GM11168 (cell line): ENCODE results near the gene TCEANC.

Experiments
- in situ Hi-C: fragments of 300-500 bp; cut with MboI; formaldehyde crosslinking; loops from one replicate; pipeline ENCODE4 v1.12.0; 2022; ENCODE audit warnings: low sequenced_read_pairs; ENCODE audit not compliant: unreplicated experiment

Gene TCEANC

DNA sequence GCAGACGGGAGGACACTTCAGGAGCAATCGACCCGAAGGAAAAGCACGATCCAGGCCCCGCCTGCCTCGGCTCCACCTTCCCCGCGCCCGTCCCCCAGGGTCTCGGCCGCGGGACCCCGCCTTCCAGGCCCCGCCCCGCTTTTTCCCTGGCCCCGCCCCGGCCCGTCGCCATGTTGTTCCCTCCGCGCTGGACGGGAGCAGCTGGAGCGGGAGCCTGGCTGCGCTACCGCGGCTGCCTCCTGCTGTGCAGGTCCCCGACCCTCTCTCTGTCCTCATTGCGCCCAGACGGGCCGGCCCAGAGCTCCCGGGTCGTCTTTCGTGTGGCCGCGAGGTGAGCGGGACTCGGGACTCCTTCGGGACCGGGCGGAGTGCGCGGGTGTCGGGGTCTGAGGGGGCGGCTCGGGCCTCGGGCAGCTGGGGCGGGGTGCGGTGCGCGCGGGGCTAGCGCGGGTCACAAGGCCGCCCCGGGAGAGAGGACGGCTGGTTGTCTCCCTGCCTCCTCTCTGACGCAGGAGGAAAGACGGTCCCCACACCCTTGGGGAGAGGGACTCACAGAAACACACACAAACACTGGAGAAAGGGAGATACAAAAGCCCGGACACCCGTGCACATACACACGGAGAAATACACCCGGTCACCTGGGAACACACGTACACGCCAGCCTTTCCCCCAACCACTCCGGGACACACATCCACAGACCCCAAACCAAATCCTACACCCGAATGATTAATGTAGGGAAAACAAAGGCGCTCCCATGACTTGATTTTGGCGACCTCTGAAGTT, 36.2 kb downstream of the TCEANC start, which contains the start of gene RAB9A:
Gene RAB9A, plus strand, starts transcription at position 171 of the 783 bp plus-strand sequence. CDS start 19,619 bp downstream, outside the sequence.
- in situ Hi-C loops: no loop called here

DNA sequence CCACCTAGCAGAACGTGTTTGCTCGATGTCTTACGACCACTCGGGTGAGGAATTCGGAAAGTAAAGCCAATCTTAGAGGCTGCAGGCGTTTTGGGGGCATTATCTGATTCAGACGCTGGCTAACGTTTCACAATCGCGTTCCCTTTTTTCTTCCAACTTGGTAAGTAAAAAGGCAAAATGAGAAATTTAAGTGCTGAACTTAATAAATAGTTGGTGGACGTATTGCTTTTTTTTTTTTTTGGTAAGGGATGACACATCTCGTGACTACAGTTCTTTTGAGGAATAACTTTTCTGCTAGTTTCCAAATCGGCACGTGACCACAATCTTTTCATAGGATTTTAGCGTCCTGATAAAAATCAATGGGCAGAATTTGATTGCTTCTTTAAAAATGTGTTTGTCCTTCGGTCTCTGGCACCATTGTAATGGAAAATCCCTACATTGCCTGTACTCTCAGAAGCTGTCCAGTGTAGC, 36.8 kb downstream of the TCEANC start:
- in situ Hi-C loops: no loop called here

DNA sequence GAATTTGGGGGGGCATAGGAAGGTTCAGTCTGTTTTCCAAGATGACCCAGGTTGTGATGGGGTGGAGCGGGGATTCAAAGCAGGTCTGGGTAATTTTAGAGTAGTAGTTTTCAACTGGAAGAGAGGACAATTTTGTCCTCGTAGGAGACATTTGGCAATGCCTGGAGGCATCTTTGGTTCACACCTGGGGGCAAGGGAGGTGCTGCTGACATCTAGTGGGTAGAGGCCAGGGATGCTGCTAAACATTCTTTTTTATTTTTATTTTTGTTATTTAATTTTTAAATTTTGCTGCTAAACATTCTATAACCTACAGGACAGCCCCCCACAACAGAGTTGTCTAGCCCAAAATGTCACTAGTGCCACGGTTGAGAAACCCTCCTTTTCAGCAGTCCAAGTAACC, 37.9 kb downstream of the TCEANC start:
- in situ Hi-C loops: no loop called here

DNA sequence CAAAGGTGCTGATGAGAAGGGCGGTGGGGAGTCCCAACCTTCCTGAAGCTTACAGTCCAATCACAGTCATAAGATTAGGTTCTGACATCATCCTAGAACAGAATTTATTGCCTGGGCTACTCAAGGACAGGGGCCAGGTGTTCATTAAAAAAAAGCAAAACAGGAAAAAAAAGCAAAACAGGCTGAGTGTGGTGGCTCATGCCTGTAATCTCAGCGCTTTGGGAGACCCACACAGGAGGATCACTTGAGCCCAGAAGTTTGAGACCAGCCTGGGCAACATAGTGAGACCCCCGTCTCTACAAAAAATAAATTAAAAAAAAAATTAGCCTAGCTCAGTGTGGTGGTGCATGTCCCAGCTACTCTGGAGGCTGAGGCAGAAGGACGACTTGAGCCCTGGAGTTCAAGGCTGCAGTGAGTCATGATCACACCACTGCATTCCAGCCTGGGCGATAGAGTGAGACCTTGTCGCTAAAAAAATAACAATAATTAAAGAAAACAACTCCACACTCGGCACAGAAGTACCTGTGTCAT, 39.0 kb downstream of the TCEANC start:
- in situ Hi-C loops: no loop called here

DNA sequence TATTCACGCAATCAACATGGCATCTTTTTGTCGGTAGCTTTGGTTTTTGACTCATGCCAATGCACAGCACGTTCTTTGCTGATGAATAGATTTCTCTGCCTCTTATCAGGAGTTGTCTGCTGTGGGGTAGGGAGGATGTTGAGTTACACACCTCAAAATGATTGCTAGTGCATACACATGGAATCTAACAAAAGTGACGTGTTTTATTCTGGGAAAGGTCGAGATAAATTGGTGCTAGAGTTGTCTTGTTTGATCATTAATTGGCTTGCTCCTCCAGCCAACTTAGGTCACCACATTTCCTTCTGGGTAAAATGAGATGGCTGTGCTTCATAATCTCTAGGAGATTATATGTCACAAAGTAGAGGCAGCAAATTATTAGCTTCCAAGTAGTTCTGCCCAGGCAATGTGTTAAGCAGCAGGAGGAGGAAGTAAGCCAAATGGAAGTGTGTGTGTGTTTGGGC, 39.9 kb downstream of the TCEANC start:
- in situ Hi-C loops: no loop called here

DNA sequence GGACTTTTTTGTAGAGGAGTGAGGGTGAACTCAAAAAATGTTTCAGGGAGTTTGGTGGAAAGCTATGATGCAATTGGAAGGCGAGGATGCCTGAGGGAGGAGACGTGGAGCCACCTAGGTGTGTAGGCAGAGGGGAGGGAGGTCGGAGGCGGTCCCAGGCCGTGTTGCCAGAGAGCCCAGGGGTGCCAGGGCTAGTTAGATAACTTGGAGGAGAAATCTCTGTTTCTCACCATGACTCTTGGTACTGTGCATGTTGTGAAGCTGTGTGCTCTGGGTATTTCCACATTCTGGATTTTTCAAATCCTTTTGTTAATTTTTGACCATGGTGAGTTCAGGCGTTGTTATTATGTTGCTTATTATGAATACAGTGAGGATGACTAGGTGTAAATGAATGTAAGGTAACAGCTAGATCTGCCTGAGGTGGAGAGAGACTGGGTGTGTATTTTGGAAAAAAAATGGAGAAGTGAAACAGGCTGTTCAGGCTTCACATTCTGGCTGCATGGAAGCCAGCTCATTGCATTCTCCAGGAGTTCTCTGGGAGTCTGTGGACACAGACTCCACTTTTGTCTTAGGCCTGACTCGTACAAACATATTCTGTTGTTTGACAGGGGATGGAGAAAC, 40.5 kb downstream of the TCEANC start:
- in situ Hi-C loops: no loop called here

DNA sequence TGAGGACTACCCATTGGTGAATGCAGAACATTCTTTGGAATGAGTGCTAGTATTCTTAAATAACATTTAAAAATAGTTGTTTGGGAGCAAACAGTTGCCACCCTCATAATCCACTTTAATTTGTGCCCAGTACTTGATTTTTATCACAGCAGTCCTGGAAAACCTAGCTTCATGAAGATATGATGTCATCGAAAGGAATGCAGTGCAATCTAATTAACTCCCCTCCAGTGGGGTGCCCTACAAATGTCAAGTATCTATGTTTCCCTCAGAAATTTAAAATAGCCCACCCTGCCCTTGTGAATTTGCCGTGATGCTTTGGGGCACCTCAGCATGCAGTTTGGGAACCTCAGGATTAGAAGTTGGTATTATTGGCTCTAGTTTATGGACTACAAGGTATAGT, 41.4 kb downstream of the TCEANC start:
- in situ Hi-C loops: no loop called here

- in situ Hi-C loops: no loop called here
Observed at GRCh38 chrX:13694983-13695382, 42.0 kb downstream of the TCEANC start.

DNA sequence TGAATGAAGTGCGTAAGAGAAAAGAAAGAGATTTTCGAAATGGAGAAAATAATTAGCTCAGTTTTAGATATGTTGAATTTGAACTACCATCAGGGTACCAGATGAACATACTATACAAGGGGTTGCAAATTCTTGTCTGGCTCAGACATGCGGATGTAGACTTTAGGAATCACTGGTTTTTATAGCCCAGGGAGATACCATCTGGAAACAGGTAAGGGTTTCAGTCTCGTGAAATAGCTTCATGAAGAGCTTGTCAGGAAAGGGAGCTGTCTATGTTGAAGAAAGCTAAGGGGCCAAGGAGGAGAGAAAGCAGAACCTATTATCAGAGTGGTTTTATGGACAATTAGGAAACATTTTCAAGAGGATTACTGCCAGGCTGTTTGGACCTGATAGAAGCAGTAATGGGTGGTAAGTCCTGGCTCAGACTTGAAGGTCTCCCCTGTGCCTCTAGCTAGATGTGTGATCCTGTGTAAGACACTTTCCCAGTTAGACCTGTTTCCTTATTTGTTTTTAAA, 42.7 kb downstream of the TCEANC start:
- in situ Hi-C loops: no loop called here

- in situ Hi-C loops: no loop called here
Observed at GRCh38 chrX:13697455-13697854, 44.5 kb downstream of the TCEANC start.

DNA sequence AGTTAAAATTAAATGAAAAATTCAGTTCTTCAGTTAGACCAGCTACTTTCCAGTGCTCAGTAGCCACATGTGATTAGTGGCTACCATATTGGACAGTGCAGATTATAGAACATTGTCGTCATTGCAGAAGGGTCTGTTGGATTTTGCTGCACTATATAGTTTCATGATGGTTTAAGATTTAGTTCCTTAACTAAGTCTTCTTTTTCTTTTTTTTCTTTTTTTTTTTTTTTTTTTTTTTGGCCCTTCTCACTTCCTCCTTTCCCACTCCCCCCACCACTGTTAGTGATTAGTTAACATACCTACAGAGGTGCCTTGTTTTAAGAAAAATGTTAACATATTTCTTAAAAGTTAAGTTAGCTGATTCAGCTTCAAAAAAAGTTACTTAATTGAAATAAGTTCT, 45.0 kb downstream of the TCEANC start:
- in situ Hi-C loops: no loop called here

- in situ Hi-C loops: no loop called here
Observed at GRCh38 chrX:13698432-13698831, 45.5 kb downstream of the TCEANC start.

DNA sequence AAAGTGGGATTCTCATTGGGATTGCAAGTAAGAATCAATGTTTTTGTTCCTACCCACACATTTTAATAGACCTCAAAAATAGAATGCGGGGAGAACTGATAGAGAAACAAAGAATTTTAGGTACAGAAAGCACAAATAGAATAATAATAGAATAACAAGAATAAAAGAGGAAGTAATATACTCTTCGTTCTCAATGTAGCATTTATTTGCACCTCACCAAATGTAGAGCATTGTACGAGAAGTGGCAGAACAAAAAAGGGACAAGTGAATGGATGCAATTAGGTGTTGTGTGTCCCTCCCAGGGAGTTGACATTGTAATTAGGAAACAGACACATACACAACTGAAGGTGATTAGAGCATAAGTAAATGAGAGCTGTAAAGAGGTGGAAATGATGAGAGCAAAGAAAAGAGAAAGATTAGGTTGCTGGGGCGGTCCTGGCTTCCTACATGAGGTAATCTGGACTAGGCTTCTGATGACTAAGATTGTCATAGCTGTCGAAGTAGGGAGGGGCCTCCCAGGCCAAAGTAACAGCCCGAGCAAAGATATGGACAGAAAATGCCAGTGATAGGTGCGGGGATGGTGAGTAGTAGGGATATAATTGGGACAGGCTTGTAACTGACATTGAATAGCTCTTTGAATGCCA, 46.4 kb downstream of the TCEANC start:
- in situ Hi-C loops: no loop called here

DNA sequence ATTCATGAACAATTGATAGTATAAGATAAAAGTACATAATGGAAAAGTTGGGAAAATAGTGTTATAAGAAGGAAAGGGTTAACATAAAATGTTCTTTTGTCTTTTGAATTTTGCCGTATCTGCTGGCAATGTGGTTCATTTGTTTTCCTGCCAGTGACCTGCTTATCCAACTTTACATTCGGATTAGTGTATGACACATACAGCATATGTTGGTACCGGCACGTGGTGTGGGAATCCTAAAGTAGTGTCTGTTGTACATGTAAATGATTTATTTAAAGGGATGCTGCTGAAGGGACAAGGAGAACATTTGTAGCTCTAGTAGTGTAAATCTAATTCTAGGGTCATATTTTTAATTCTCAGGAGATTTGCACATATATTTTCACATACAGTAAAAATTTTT, 47.4 kb downstream of the TCEANC start:
- in situ Hi-C loops: no loop called here

DNA sequence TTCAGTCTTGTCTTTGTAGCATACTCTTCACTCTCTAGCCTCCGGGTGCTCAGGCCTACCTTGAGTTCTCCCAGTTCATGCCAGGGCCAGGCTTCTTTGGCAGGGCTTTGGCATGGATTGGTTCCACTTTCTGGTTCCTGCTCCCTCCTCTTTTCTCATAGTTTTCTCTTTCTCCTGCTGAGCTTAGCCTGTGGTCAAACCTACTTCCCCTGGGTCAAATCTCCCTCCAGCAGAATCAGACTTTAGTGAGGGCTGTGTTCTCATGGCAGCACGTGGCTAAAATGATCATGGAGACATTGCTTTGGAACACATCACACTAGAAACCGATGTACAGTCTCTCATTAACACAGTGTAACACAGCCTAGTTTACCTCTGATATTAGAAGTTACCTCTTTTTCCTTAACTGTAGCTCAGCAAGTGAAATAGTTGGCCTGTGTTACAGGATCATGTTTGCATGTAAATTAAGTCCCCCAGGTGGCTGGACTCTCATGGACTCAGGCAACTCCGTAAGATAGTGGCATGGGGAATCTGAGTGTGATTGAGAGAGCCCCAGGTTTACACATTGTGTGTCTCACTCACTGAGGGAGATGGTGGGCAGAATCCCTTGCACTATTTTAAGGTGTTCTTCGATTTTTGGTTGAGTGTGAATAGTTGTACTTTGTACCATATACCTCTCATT, 49.3 kb downstream of the TCEANC start:
- in situ Hi-C loops: no loop called here

GRCh38 chrX:13703135-13703534, 50.2 kb downstream of the TCEANC start:
- in situ Hi-C loops: no loop called here

DNA sequence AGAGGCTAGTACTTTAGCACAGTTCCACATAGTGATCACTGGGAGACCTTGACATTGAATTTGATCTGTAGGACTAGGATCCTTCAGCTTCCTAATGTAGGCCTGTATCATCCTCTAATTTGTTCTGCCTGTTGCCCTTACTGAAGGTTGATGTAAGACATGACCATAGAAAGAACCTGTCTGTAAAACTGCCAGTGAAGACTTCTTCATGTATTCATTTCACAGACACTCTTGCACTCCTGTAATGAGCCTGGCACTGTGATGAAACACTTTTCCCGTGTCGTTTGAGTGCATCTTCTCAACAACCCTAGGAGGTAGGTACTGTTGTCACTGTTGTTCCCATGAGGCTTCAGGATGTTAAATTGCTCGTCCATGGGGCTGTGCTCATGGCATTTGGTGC, 50.6 kb downstream of the TCEANC start:
- in situ Hi-C loops: no loop called here

DNA sequence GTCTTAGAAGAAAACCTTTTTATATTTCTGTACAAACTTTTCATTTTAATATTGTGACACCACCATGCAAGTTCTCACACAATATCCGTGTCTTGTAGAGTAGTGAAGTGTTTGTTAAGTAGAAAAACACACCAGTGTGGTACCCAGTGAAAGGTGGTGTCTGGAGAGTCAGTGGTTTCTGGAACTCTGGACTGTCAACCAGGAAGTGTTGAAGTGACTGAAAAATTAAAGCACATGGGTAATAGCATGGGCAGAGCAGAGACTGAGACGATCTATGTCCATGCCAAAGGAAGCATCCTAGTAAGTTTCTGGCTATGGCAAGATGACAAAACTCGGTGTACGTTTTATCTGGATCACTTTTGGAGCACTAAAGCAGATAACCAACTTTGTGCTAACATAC, 58.2 kb downstream of the TCEANC start:
- in situ Hi-C loops: no loop called here
